Osteocyte (in vitro differentiated cells): ENCODE measurements around the gene OAS3. TPM values are rescaled to one million over a fixed set of nuclear protein-coding genes. Genes with fewer than 3 reads are reported as not detected.

Experiments used
- DNase-seq: peaks from one replicate; pipeline ENCODE4 v3.0.0; 2021; ENCODE audit warnings: mixed read lengths; ENCODE audit not compliant: unreplicated experiment; ENCODE audit errors: extremely low spot score
- H3K27ac Mint-ChIP-seq: one replicate; pipeline ENCODE4 v1.8.0; 2021; ENCODE audit warnings: mild to moderate bottlenecking, mixed read lengths; ENCODE audit not compliant: unreplicated experiment
- H3K27me3 Mint-ChIP-seq: one replicate; pipeline ENCODE4 v1.8.0; 2021; ENCODE audit warnings: mixed read lengths; ENCODE audit not compliant: unreplicated experiment
- H3K36me3 Mint-ChIP-seq: one replicate; pipeline ENCODE4 v1.8.0; 2021; ENCODE audit warnings: mixed read lengths; ENCODE audit not compliant: unreplicated experiment
- H3K4me1 Mint-ChIP-seq: one replicate; pipeline ENCODE4 v1.8.0; 2021; ENCODE audit warnings: mixed read lengths; ENCODE audit not compliant: unreplicated experiment
- H3K4me3 Mint-ChIP-seq: one replicate; pipeline ENCODE4 v1.8.0; 2021; ENCODE audit warnings: mild to moderate bottlenecking, moderate library complexity, mixed read lengths; ENCODE audit not compliant: unreplicated experiment
- H3K9me3 Mint-ChIP-seq: one replicate; pipeline ENCODE4 v1.8.0; 2021; ENCODE audit warnings: mixed read lengths; ENCODE audit not compliant: unreplicated experiment
- CTCF ChIP-seq: fragments of 200-600 bp; sonication (generic); IDR thresholded peaks from 2 replicates; pipeline ENCODE4 v1.5.0; 2021; ENCODE audit warnings: antibody characterized with exemption, mild to moderate bottlenecking, moderate library complexity
- total RNA-seq: library from RNA; stranded (reverse); gene quantifications from 2 replicates; pipeline ENCODE4 v1.2.1, GENCODE V29; 2021

OAS3 gene
- total RNA-seq, 1 donor from 2014 or later: 0.13 TPM

GRCh38 chr12:112989806-112990205, 51.5 kb downstream of the OAS3 start:
- H3K4me3 Mint-ChIP-seq: no peak overlapping the region

GRCh38 chr12:112992541-112993398, 54.5 kb downstream of the OAS3 start:
- Mint-ChIP-seq H3K36me3 (no peaks in the 10 kb centered on the region), H3K9me3 (no peaks in the 10 kb centered on the region), H3K27ac (no peak overlapping the region), H3K4me3 (no peak overlapping the region), H3K4me1 (no peaks in the 10 kb centered on the region), H3K27me3 (peaks cover 13% of the 10 kb centered on the region)
- peak; percentile 77 for TF ChIP-seq CTCF
- DNase-seq: peak; percentile 80

More at GRCh38 chr12:112989806-112990205, 51.5 kb downstream of the OAS3 start:
- TF ChIP-seq CTCF: no peak
- Mint-ChIP-seq H3K27ac (no peak overlapping the region), H3K27me3 (peaks cover under 1% of the 10 kb centered on the region), H3K4me1 (no peaks in the 10 kb centered on the region), H3K36me3 (no peaks in the 10 kb centered on the region), H3K9me3 (peaks cover 7% of the 10 kb centered on the region)
- no peak for DNase-seq

- Mint-ChIP-seq H3K4me3 (no peak overlapping the region), H3K9me3 (no peaks in the 10 kb centered on the region), H3K27me3 (peaks cover 13% of the 10 kb centered on the region), H3K4me1 (no peaks in the 10 kb centered on the region), H3K27ac (no peak overlapping the region), H3K36me3 (no peaks in the 10 kb centered on the region)
- TF ChIP-seq CTCF: no peak
- DNase-seq: peak; percentile 11
Observed at GRCh38 chr12:112995008-112995407, 56.7 kb downstream of the OAS3 start.

GRCh38 chr12:112996501-112996900, 58.2 kb downstream of the OAS3 start:
- Mint-ChIP-seq H3K9me3 (no peaks in the 10 kb centered on the region), H3K4me3 (no peak overlapping the region), H3K4me1 (no peaks in the 10 kb centered on the region), H3K27me3 (peaks cover 13% of the 10 kb centered on the region), H3K27ac (no peak overlapping the region), H3K36me3 (no peaks in the 10 kb centered on the region)
- TF ChIP-seq CTCF: no peak
- peak; percentile 51 for DNase-seq

- H3K4me1 Mint-ChIP-seq: no peaks in the 10 kb centered on the region
- peaks cover 13% of the 10 kb centered on the region for H3K27me3 Mint-ChIP-seq
- no peaks in the 10 kb centered on the region for H3K9me3 Mint-ChIP-seq
- H3K36me3 Mint-ChIP-seq: no peaks in the 10 kb centered on the region
- no peak overlapping the region for H3K27ac Mint-ChIP-seq
- TF ChIP-seq CTCF: no peak
- DNase-seq: peak; percentile 60
- no peak overlapping the region for H3K4me3 Mint-ChIP-seq
Observed at GRCh38 chr12:112997506-112997905, 59.2 kb downstream of the OAS3 start.
